LNCaP clone FGC (cell line): ENCODE data around the gene DNAJB8.
A peak's percentile ranks its signal among the peaks of the same experiment; 100 is the strongest.

ENCODE experiments used
- DNase-seq: peaks from one replicate; pipeline ENCODE4 v3.0.0-alpha.2; 2011; ENCODE audit warnings: low read depth
- H3K4me3 ChIP-seq: 2 replicates; pipeline ENCODE4 v1.5.1; 2011; ENCODE audit warnings: mild to moderate bottlenecking, low read depth, low read length, control low read depth
- TF ChIP-seq, protein P1 (sequence below): IDR thresholded peaks from 2 replicates; pipeline ENCODE4 v1.5.1; 2012; ENCODE audit warnings: mild to moderate bottlenecking; ENCODE audit not compliant: control insufficient read depth, insufficient read depth; ENCODE audit errors: extremely low read depth

The DNAJB8 gene

DNA sequence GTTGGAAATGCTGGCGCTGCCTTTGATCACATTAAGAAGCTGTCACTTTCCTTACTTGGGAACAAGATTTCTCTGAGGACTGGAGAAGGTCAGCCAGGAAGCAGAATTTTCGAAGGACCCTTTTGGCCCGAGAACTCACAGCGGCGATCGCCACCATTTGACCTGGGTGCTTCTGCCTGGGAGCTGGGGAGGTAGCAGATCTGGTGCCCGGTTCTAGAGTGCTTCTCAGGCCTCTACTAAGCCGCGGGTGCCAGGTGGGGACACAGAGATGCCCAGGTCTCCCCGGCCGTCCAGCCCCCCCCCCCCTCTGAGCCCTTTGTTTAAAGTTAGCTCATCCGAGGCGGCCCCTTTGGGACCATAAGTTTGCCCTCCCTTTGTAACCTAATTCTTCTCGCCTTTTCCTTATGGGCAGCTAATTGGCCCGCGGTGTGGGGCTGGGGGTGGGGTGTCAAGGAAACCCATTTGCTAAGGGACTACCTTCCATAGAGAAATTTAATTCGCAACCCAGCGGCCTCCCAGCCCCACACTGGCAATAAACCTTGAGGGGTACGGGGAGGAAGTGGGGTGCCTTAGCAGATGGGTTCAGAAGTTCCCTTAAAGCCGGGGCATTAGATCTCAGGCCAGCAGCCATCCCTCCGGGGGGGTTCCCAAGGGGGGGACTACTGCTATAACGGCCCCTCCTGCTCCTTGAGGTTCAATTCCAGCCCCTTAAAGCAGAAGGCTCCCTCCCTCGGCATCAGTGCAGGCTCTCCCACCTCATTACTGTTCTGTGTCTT, 24.4 kb upstream of the DNAJB8 start:
- no peak for DNase-seq
- peak overlapping the region; percentile 94 for H3K4me3 ChIP-seq
- TF ChIP-seq, protein P1, sequence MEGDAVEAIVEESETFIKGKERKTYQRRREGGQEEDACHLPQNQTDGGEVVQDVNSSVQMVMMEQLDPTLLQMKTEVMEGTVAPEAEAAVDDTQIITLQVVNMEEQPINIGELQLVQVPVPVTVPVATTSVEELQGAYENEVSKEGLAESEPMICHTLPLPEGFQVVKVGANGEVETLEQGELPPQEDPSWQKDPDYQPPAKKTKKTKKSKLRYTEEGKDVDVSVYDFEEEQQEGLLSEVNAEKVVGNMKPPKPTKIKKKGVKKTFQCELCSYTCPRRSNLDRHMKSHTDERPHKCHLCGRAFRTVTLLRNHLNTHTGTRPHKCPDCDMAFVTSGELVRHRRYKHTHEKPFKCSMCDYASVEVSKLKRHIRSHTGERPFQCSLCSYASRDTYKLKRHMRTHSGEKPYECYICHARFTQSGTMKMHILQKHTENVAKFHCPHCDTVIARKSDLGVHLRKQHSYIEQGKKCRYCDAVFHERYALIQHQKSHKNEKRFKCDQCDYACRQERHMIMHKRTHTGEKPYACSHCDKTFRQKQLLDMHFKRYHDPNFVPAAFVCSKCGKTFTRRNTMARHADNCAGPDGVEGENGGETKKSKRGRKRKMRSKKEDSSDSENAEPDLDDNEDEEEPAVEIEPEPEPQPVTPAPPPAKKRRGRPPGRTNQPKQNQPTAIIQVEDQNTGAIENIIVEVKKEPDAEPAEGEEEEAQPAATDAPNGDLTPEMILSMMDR: no peak

DNA sequence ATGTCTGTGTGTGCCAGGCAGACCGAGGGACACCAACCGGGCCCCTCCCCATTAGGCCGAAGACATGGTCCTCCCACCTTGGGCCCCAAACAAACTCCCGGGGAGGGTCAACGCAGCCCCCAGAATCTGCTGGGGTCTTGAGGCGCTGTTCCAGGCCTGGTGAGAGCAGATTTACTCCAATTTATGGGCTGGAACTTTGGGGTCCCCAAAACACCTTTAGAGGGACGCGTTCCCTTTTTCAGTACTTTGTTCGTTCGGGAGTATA, 23.9 kb upstream of the DNAJB8 start:
- no peak for DNase-seq
- H3K4me3 ChIP-seq: peak overlapping the region; percentile 94

DNA sequence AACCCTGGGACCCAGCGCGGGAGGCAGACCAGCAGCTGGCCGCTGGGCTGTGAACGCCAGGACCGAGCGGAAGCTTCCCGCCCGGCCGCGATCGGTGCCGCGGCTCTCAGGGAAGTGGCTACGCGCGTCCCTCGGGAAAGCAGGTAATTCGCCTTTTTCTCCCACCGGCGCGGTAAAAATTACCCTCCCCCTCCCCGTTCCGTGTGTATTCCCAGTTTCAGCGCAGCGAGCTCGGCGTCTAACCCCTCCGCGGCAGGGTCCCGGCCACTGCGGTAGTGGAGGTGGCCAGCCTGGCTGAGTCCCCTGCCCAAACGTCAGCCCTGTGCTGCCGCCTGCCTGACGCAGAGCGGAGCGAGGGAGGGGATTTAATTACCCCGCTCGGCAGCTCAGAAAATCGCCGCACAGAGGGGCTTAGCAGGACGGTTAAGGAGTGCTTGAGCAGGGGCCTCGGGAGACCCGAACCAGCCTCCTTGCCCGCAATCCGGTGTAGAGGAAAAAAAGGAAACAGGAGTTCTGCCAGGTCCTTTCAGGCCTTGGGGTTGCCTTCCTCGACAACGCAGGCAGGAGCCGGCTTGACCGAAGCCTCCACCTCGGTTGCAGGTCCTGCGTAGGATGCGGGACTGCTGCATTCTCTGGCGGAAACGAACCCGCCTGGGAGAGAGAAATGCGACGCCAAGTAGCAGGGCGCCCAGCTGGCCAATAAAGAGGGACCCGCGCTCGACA, 23.4 kb upstream of the DNAJB8 start:
- DNase-seq: no peak
- TF ChIP-seq, protein P1: peak; percentile 39

More for the DNA sequence above, 23.9 kb upstream of the DNAJB8 start:
- TF ChIP-seq, protein P1: no peak

GRCh38 chr3:128489674-128489926, 22.9 kb upstream of the DNAJB8 start:
- TF ChIP-seq, protein P1: no peak
- peak overlapping the region; percentile 94 for H3K4me3 ChIP-seq
- no peak for DNase-seq

More for the DNA sequence above, 23.4 kb upstream of the DNAJB8 start:
- peak overlapping the region; percentile 94 for H3K4me3 ChIP-seq

- peak overlapping the region; percentile 94 for H3K4me3 ChIP-seq
- TF ChIP-seq, protein P1: no peak
- DNase-seq: no peak
Measured at GRCh38 chr3:128488991-128489673, 22.4 kb upstream of the DNAJB8 start.

- DNase-seq: no peak
- H3K4me3 ChIP-seq: peak overlapping the region; percentile 94
- TF ChIP-seq, protein P1: no peak
Measured at GRCh38 chr3:128488636-128488990, 21.9 kb upstream of the DNAJB8 start.
